HG02623 (cell line): ENCODE data around the gene UNC80.
"Not testable (repeated sequence)": the region's sequence is repeated elsewhere in the genome, so short reads cannot be mapped to it uniquely, and the experiment has no call there.

Source experiments
- ATAC-seq: cut with Tn5 transposase; IDR thresholded peaks from one replicate; pipeline ENCODE4 v1.9.1; 2021; ENCODE audit warnings: moderate library complexity; ENCODE audit not compliant: unreplicated experiment

Gene UNC80

GRCh38 chr2:209771474-209772289 is at the start of gene UNC80:
TSS of gene UNC80 (plus strand) at chr2:209771832. CDS start at chr2:209772073, 241 bp downstream.
- ATAC-seq, result no peak

- ATAC-seq, result no peak
Measured at GRCh38 chr2:209726311-209726710, 45.3 kb upstream of the UNC80 start.

- no peak for ATAC-seq
Measured at GRCh38 chr2:209727077-209727476, 44.6 kb upstream of the UNC80 start.

GRCh38 chr2:209734805-209735204 is 36.8 kb upstream of the UNC80 start:
- ATAC-seq, result no peak

- no peak for ATAC-seq
Measured at GRCh38 chr2:209741953-209742352, 29.7 kb upstream of the UNC80 start.

- ATAC-seq, result no peak
Measured at GRCh38 chr2:209753020-209753419, 18.6 kb upstream of the UNC80 start.

- no peak for ATAC-seq
Measured at GRCh38 chr2:209757163-209757562, 14.5 kb upstream of the UNC80 start.

- no peak for ATAC-seq
Measured at GRCh38 chr2:209761566-209761965, 10.1 kb upstream of the UNC80 start.

GRCh38 chr2:209762563-209762962 is 9.1 kb upstream of the UNC80 start:
- no peak for ATAC-seq

- ATAC-seq, result no peak
Measured at GRCh38 chr2:209763106-209763505, 8.5 kb upstream of the UNC80 start.

- ATAC-seq, result no peak
Measured at GRCh38 chr2:209766613-209767012, 5.0 kb upstream of the UNC80 start.

GRCh38 chr2:209767316-209767715 is 4.3 kb upstream of the UNC80 start:
- no peak for ATAC-seq

GRCh38 chr2:209768557-209768956 is 3.1 kb upstream of the UNC80 start:
- ATAC-seq, result no peak

- ATAC-seq, result no peak
Measured at GRCh38 chr2:209772290-209772685, 656 bp downstream of the UNC80 start.

GRCh38 chr2:209773377-209773776 is 1.7 kb downstream of the UNC80 start:
- no peak for ATAC-seq

GRCh38 chr2:209787416-209787815 is 15.8 kb downstream of the UNC80 start:
- ATAC-seq, result no peak

- no peak for ATAC-seq
Measured at GRCh38 chr2:209788925-209789324, 17.3 kb downstream of the UNC80 start.

GRCh38 chr2:209790066-209790728 is 18.6 kb downstream of the UNC80 start:
- peak; percentile 56 for ATAC-seq

GRCh38 chr2:209791151-209791550 is 19.5 kb downstream of the UNC80 start:
- no peak for ATAC-seq

GRCh38 chr2:209795425-209795824 is 23.8 kb downstream of the UNC80 start:
- ATAC-seq, result not testable (repeated sequence)

- no peak for ATAC-seq
Measured at GRCh38 chr2:209805351-209805750, 33.7 kb downstream of the UNC80 start.

- no peak for ATAC-seq
Measured at GRCh38 chr2:209806318-209806717, 34.7 kb downstream of the UNC80 start.
